Renal cortex interstitium (tissue), 11 donors: Measurements from ENCODE around the gene MAPKAP1. TPM values are rescaled to one million over a fixed set of nuclear protein-coding genes. Genes with fewer than 3 reads are reported as not detected.
"Not testable (repeated sequence)": the region's sequence is repeated elsewhere in the genome, so short reads cannot be mapped to it uniquely, and the experiment has no call there.

ENCODE experiments used
- DNase-seq, 11 donors: peaks; one replicate each; pipeline ENCODE4 v3.0.0-alpha.2; 2013; ENCODE audit warnings: low read depth in 9 of 11, low spot score in 4 of 11; ENCODE audit errors: extremely low read depth in 1 of 11
- polyA plus RNA-seq, 3 donors: library from polyadenylated mRNA; unstranded; fragments of 120-200 nt; gene quantifications; one replicate each; pipeline ENCODE4 v1.2.1, GENCODE V29; 2013; ENCODE audit not compliant: insufficient read length in 3 of 3

Gene MAPKAP1
- polyA plus RNA-seq, 3 donors, result 65.3 to 77.1 (median 71.6) TPM

GRCh38 chr9:125591888-125592287 is 115.1 kb downstream of the MAPKAP1 start:
- no peak for DNase-seq

DNA sequence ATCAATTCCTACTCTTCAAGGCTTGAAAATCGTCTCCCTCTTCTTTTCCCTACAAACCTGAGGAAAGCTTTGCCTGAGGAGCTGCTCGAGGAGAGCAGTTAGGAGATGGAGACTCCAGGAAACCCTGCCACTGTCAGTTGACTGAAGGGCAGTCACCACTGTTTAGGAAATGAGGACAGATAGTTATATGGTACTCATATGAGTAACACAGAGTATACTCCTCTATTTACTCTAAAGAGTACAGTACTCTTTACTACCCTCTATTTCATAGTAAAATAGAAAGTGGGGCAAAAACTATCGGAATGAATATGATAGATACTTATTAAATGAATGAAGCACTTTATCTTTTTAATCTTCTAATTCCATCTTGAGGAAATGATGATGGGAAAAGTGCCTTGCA is 115.8 kb downstream of the MAPKAP1 start:
- DNase-seq, result no peak

GRCh38 chr9:125589287-125589686 is 117.7 kb downstream of the MAPKAP1 start:
- no peak for DNase-seq

DNA sequence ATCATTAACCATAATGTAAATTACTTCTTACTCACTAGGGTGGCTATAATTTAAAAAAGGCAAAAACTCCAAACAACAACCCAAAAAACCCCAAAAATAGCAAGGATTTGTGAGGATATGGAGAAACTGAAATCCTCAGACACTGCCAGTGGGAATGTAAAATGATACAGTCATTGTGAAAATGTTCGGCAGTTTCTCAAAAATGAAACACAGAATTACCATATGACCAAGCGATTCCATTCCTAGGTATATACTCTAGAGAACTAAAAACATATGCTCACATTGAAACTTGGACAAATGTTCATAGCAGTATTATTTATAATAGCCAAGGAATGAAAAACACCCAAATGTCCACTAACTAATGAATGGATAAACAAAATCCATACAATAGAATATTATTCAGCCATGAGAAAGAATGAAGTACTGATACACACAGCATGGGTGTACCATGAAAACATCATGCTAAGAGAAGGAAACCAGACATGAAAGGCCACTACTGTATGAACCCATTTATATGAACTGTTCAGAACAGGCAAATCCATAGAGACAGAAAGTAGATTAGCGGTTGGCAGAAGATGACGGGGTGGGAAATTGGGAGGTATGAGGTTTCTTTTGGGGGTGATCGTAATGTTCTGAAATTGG is 119.1 kb downstream of the MAPKAP1 start:
- no peak for DNase-seq

GRCh38 chr9:125586172-125586511 is 120.9 kb downstream of the MAPKAP1 start:
- no peak for DNase-seq

DNA sequence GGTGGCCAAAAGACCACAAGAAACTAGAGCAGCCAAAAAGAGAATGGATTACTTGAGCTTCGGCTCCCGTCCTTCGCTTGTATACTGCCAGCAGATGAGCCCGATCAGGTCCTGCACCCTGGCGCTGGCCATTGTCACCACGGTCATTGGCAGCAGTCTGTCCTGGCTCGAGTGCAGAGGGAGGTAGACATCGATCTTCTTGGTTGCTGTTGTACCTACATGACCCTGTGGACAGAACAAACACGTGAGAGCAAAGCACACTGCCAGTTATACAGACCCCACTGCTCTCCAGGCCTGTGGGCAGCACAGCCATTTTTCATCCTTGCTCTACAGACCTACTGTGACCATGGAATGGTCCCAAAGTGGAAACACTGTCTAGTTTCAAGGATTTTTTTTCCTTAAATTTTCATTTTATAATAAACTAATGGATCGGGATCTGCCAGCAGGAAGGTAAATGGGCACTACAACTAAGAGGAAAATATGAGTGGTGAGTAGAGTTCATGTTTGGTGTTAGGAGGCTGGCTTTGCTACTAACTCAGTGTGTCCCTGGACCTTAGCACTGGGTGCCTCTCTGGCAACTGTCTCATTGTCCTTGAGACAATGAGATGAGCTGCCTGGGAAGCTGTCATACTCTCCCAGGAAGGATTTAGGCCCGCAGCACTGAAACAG is 121.4 kb downstream of the MAPKAP1 start:
- DNase-seq, result no peak

DNA sequence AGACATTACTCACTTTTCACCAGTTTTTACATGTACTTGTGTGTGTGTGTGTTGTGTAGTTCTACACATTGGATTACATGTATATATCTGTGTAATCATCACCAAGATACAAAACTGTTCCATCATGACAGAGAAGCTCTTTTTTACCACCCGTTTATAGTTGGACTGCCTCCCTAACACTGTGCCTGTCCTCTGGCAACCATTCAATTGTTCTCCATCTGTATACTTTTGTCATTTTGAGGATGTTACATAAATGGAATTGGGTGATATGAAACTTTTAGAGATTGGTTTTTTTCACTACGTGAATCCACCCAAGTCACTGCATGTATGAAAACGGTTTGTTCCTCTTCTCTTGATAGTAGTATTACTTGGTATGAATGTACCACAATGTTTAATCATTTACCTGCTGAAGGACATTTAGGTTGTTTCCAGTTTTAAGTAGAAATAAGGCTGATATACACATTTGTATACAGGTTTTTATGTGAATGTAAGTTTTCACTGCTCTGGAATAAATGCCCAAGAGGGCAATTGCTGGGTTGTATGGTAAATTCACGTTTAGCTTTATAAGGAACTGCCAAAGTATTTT is 126.2 kb downstream of the MAPKAP1 start:
- no peak for DNase-seq

DNA sequence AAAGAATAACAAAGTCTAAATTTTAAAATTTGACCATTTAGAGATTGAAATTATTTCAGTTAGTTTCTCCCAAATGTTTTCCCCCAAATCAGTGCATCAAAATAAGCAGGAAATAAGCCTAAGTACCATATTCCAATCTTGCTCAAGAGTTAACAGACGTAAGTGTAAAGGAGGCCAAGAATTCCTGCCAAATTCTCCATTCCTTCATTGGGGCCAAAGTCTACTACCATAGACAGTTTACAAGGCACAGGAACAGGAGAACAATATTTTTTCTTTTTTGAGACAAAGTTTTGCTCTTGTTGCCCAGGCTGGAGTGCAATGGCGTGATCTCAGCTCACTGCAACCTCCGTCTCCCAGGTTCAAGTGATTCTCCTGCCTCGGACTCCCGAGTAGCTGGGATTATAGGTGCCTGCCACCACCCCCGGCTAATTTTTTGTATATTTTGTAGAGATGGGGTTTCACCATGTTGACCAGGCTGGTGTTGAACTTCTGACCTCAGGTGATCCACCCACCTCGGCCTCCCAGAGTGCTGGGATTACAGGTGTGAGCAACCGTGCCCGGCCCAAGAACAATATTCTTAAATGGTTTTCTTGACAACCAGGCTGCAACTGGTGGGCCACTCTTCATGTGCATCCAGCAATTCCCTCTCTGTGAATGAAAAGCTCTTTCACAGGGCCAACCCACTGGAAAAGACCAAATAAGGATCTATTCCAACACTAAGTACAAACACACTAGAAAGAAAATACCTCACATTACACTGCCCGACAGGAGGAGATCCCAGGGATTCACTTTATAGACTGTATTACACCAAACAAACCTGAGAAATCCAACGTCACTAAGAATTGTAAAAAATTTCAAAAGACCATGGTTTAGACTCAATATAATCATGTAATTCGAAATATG is 127.7 kb downstream of the MAPKAP1 start:
- no peak for DNase-seq

DNA sequence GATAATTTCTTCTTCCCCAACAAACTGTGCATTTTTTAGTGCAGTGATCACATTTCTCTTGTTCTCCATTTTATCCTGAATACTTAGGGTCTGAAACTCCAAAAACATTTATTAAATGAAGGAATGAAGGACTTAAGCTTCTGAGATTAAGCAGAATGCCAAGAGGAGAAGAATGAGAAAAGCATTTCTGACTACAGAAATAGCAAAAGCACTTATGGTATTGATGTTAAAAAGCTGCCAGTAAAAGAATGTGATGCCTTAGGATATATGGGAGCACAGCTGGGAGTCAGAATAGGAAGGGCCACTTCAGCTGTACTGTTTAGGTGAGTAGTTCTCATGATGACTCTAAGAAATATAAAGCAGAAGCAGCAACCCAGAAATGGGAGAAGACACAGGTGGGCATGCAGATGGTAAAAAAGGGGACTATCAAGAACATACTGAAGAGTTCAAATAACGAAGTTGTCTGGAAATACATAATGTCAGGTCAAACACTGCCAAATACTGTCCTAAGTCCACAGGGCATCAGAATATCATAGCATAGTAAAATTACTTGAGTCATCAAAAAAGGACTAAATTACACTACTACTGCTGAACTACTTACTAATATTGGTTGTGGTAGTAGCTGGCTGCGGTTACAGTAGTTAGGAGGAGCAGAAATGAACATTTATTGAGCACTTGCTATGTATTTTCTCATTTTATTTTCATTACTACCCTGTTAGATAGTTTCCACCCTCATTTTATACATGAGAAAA is 132.7 kb downstream of the MAPKAP1 start:
- DNase-seq, result no peak

GRCh38 chr9:125572461-125572860 is 134.5 kb downstream of the MAPKAP1 start:
- DNase-seq, result not testable (repeated sequence)

GRCh38 chr9:125571824-125572223 is 135.2 kb downstream of the MAPKAP1 start:
- DNase-seq, result not testable (repeated sequence)

- DNase-seq, result no peak
Measured at GRCh38 chr9:125570246-125570645, 136.8 kb downstream of the MAPKAP1 start.

- DNase-seq, result no peak
Measured at GRCh38 chr9:125568621-125569020, 138.4 kb downstream of the MAPKAP1 start.

DNA sequence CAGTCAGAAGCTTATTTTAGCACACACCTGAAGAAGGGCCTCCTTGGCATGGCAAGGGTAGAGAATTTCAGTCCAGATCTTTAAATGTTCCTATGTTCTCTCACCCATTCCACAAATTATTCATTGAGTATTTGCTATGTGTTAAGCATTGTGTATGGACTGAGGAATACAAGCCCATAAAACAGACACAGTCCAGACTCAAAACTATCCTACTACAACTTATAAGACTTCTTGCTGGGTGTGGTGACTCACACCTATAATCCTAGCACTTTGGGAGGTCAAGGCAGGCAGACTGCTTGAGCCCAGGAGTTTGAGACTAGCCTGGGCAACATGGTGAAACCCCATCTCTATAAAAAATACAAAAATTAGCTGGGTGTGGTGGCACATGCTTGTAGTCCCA is 141.0 kb downstream of the MAPKAP1 start:
- not testable (repeated sequence) for DNase-seq

DNA sequence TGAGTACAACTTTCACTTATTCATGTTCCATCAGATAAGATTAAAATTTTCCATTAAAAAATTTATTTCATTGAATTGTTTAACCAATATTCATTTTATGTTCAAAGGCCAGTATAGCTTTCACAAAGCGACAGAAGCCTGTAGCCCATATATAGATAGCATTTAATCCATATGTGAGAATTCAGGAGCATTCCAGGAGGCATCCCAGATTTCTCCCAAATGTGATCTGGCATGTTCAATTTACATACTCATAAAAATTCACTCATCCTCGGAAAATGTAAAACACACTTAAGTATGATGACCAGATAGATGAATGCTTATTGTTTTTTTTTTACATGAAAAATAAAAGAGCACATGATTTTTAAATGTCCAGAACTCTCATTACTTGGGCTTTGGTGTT is 141.9 kb downstream of the MAPKAP1 start:
- no peak for DNase-seq

GRCh38 chr9:125564631-125565030 is 142.4 kb downstream of the MAPKAP1 start:
- no peak for DNase-seq

DNA sequence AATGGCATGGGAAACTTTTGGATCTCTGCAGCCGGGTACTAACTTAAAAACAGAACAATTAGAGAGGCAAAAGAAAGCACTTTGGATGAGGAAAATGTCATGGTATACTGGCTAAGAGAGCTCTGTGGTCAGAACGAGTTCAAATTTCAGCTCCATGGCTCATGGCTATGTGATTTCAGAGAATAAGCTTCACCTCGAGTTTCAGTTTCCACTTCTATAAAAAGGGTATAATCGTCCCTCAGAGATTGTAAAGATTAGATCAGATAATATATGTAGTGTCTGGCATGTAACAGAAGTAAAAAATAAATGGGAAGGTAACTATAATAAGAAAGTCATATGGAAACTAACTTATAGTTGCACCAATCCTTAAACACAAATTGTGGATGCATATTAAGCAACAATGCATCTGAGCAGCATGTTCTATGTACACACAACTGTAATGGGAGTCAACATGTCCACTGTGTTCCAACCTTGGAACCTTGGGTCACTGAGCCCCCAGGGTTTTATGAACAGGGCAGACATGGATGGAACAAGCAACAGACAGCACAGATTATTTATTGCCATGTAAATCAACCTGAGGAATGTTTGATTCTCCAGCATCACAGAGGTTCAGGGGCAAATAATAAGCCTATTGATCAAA is 145.4 kb downstream of the MAPKAP1 start:
- DNase-seq, result no peak

DNA sequence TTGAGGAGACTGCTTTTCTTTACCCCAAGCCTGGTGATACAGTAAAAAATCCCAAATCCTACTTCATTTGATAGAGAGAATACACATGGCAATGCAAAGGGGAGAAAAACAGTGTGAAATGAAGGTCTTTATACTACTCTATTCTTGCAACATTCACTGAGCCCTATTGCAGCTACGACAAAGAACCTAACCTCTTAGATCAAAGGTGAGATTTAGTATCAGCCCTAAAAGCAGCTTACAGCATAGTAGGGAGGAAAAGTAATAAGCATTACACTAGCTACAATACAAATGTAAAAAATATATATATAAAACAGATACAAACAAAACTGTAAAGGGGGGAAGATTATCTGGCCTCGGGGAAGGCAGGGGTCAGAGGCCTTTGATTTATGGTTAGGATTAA is 147.1 kb downstream of the MAPKAP1 start:
- no peak for DNase-seq

GRCh38 chr9:125559194-125559593 is 147.8 kb downstream of the MAPKAP1 start:
- no peak for DNase-seq
